Body of pancreas (tissue), 4 donors: Measurements from ENCODE around the gene UBR2.

ENCODE experiments used
- POLR2A ChIP-seq, 3 donors: fragments of 450-650 bp; IDR thresholded peaks; one replicate each; pipeline ENCODE4 v1.6.1; 2016; ENCODE audit warnings: antibody characterized with exemption in 3 of 3, mild to moderate bottlenecking in 2 of 3
- TF ChIP-seq, protein P1 (sequence below), 7 experiments: fragments of 450-650 bp in 4 of 7; fragments of 200-600 bp in 3 of 7; sonication (generic) in 3 of 7; IDR thresholded peaks; one replicate each; pipeline ENCODE4 v1.5.1; 2016 to 2019; ENCODE audit warnings: antibody characterized with exemption in 7 of 7

DNA sequence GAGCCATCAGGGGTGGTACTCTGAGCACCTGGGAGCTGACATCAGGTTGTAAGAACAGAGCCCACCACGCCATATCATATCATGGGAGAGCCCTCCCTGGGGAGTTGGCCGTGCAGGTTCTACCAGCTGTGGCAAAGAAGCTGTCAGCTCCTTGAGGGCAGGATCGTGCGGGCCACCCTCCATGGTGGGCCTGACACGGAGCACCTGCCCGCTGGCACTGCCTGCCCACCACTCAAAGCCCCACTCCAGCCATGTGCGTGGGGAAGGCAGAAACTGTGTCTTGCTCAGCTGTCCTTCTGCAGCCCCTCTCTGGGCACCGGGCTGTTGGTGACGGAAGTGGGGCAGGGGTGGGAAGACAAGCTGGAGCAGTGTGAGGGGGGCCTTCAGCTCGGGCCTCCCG is 144.3 kb downstream of the UBR2 start:
- TF ChIP-seq POLR2A (IDR thresholded peaks at IDR 0.05), result no peak
- TF ChIP-seq, protein P1, sequence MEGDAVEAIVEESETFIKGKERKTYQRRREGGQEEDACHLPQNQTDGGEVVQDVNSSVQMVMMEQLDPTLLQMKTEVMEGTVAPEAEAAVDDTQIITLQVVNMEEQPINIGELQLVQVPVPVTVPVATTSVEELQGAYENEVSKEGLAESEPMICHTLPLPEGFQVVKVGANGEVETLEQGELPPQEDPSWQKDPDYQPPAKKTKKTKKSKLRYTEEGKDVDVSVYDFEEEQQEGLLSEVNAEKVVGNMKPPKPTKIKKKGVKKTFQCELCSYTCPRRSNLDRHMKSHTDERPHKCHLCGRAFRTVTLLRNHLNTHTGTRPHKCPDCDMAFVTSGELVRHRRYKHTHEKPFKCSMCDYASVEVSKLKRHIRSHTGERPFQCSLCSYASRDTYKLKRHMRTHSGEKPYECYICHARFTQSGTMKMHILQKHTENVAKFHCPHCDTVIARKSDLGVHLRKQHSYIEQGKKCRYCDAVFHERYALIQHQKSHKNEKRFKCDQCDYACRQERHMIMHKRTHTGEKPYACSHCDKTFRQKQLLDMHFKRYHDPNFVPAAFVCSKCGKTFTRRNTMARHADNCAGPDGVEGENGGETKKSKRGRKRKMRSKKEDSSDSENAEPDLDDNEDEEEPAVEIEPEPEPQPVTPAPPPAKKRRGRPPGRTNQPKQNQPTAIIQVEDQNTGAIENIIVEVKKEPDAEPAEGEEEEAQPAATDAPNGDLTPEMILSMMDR (IDR thresholded peaks at IDR 0.05), result no peak
